Natural killer cell (primary cell): ENCODE measurements around the gene CEP131. TPM values are rescaled to one million over a fixed set of nuclear protein-coding genes. Genes with fewer than 3 reads are reported as not detected.

Experiments
- ATAC-seq, 3 donors: fragments of 150-1000 bp in 2 of 3; fragments of 200-7000 bp in 1 of 3; cut with Tn5 transposase; 1 replicate in 1 of 3; 2 replicates in 2 of 3; pipeline ENCODE4 v1.10.0; 2021; ENCODE audit warnings: mild to moderate bottlenecking in 2 of 3, moderate library complexity in 2 of 3
- DNase-seq, 2 donors: peaks; one replicate each; pipeline versions ENCODE4 v3.0.0 to v3.0.0-alpha.2; 2013 to 2021; ENCODE audit warnings: mixed read lengths in 1 of 2
- H3K27ac ChIP-seq: one replicate; pipeline ENCODE4 v1.5.1; 2013; ENCODE audit warnings: mild to moderate bottlenecking, low read length
- H3K27me3 ChIP-seq: one replicate; pipeline ENCODE4 v1.6.1; 2013; ENCODE audit warnings: low read length; ENCODE audit not compliant: control insufficient read depth, insufficient read depth
- H3K36me3 ChIP-seq: one replicate; pipeline ENCODE4 v1.6.1; 2013; ENCODE audit warnings: low read length; ENCODE audit not compliant: control insufficient read depth, insufficient read depth
- H3K4me1 ChIP-seq: one replicate; pipeline ENCODE4 v1.6.1; 2013; ENCODE audit warnings: low read length; ENCODE audit not compliant: control insufficient read depth, insufficient read depth
- H3K4me3 ChIP-seq: one replicate; pipeline ENCODE4 v1.5.1; 2013; ENCODE audit warnings: low read length
- H3K9me3 ChIP-seq: one replicate; pipeline ENCODE4 v1.6.1; 2013; ENCODE audit warnings: low read length; ENCODE audit not compliant: control insufficient read depth, insufficient read depth
- H3K27ac Mint-ChIP-seq, 2 donors: one replicate each; pipeline ENCODE4 v1.8.0; 2022; ENCODE audit warnings: mild to moderate bottlenecking in 2 of 2, mixed read lengths in 2 of 2, moderate library complexity in 1 of 2
- H3K27me3 Mint-ChIP-seq, 2 donors: one replicate each; pipeline ENCODE4 v1.8.0; 2022; ENCODE audit warnings: low read depth in 2 of 2, mixed read lengths in 2 of 2
- H3K36me3 Mint-ChIP-seq: one replicate; pipeline ENCODE4 v1.8.0; 2022; ENCODE audit warnings: mixed read lengths
- H3K4me1 Mint-ChIP-seq, 2 donors: one replicate each; pipeline ENCODE4 v1.8.0; 2022; ENCODE audit warnings: mixed read lengths in 2 of 2
- H3K4me3 Mint-ChIP-seq: one replicate; pipeline ENCODE4 v1.8.0; 2022; ENCODE audit warnings: mild to moderate bottlenecking, moderate library complexity, mixed read lengths
- H3K9me3 Mint-ChIP-seq, 2 donors: one replicate each; pipeline ENCODE4 v1.8.0; 2022; ENCODE audit warnings: mixed read lengths in 2 of 2
- CTCF ChIP-seq: fragments of 200-600 bp; IDR thresholded peaks from one replicate; pipeline ENCODE4 v1.8.0; 2022; ENCODE audit warnings: antibody characterized with exemption
- WGBS: methylation state at CpG from one replicate; pipeline ENCODE4 v1.1.7; 2013; ENCODE audit warnings: missing lambda C conversion rate; ENCODE audit not compliant: insufficient coverage; 5-methylcytosine and 5-hydroxymethylcytosine counted together
- intact Hi-C: fragments of 100-400 bp; cut with micrococcal nuclease; formaldehyde crosslinking; loops from one replicate; pipeline ENCODE4 v1.14.2; 2022
- total RNA-seq, 4 donors: library from RNA; stranded (reverse); fragments of 120-200 nt in 1 of 4; gene quantifications; one replicate each; pipeline versions ENCODE4 v1.2.3 to v1.2.4, GENCODE V29; 2013 to 2022

Gene CEP131
- 10 to 100 TPM in 2 of 3 donors, 1 to 10 TPM in 1; 9.9 to 11.4 (median 10.0) TPM for total RNA-seq
- total RNA-seq (2013): 7.8 TPM

GRCh38 chr17:81222906-81223761 is at the start of gene CEP131:
CEP131 (minus strand) TSS chr17:81222965; CDS start chr17:81220056, 2,909 bp downstream.
- H3K4me1 ChIP-seq: peaks cover 24% of the 10 kb centered on the region
- no peaks in the 10 kb centered on the region for H3K9me3 ChIP-seq
- peak; percentile 93 to 99 (median 93) for ATAC-seq
- H3K4me3 ChIP-seq: peak within 1 kb of the TSS; percentile 46
- intact Hi-C loops: loop anchor here (1.0 kb wide), 1 partner anchor 16 kb away; the partner anchor contains the start of genes NDUFAF8 and TEPSIN
- Mint-ChIP-seq H3K4me1 (peaks cover 17 to 22% of the 10 kb centered on the region in 2 donors), H3K4me3 (peak within 1 kb of the TSS; percentile 85), H3K36me3 (no peaks in the 10 kb centered on the region), H3K27ac (peak within 1 kb of the TSS; percentile 73 to 83), H3K27me3 (no peaks in the 10 kb centered on the region), H3K9me3 (no peaks in the 10 kb centered on the region)
- H3K27me3 ChIP-seq: no peaks in the 10 kb centered on the region
- peak; percentile 98 to 99 for DNase-seq
- H3K27ac ChIP-seq: no peak within 1 kb of the TSS
- TF ChIP-seq CTCF: no peak
- no peaks in the 10 kb centered on the region for H3K36me3 ChIP-seq
- WGBS: under 1% methylated on average over 78 of the region's 79 CpGs

- no peaks in the 10 kb centered on the region for H3K4me1 ChIP-seq
- Mint-ChIP-seq H3K4me3 (no peak overlapping the region), H3K27me3 (no peaks in the 10 kb centered on the region), H3K27ac (no peak overlapping the region), H3K36me3 (no peaks in the 10 kb centered on the region), H3K9me3 (no peaks in the 10 kb centered on the region), H3K4me1 (peaks cover 5 to 7% of the 10 kb centered on the region in 2 donors)
- no peaks in the 10 kb centered on the region for H3K27me3 ChIP-seq
- no peaks in the 10 kb centered on the region for H3K9me3 ChIP-seq
- H3K4me3 ChIP-seq: no peak overlapping the region
- no peak overlapping the region for H3K27ac ChIP-seq
- no peak for ATAC-seq
- WGBS: 97% methylated on average over 12 of the region's 12 CpGs
- intact Hi-C loops: no loop called here
- TF ChIP-seq CTCF: no peak
- peaks cover 69% of the 10 kb centered on the region for H3K36me3 ChIP-seq
- no peak for DNase-seq
These were observed 48.5 kb upstream of the CEP131 start for GRCh38 chr17:81271226-81271625.

- H3K27me3 Mint-ChIP-seq: no peaks in the 10 kb centered on the region
- ATAC-seq: no peak
- peaks cover 72% of the 10 kb centered on the region for H3K36me3 ChIP-seq
- no peak overlapping the region for H3K27ac ChIP-seq
- no peak for DNase-seq
- H3K9me3 Mint-ChIP-seq: no peaks in the 10 kb centered on the region
- no peaks in the 10 kb centered on the region for H3K36me3 Mint-ChIP-seq
- peaks cover 5 to 7% of the 10 kb centered on the region in 2 donors for H3K4me1 Mint-ChIP-seq
- H3K4me3 Mint-ChIP-seq: no peak overlapping the region
- H3K4me1 ChIP-seq: no peaks in the 10 kb centered on the region
- H3K4me3 ChIP-seq: no peak overlapping the region
- 86% methylated on average over 18 of the region's 18 CpGs for WGBS
- intact Hi-C loops: no loop called here
- H3K27me3 ChIP-seq: no peaks in the 10 kb centered on the region
- H3K9me3 ChIP-seq: no peaks in the 10 kb centered on the region
- no peak overlapping the region for H3K27ac Mint-ChIP-seq
- no peak for TF ChIP-seq CTCF
These were observed 47.5 kb upstream of the CEP131 start for GRCh38 chr17:81270279-81270678.
